ENCODE results near the gene GATA2.

- TF ChIP-seq MAX (IDR thresholded peaks at IDR 0.05; ENCODE audit: low read depth, low read length) (no peak), CTCF (IDR thresholded peaks at IDR 0.05; ENCODE audit: low read depth, low read length) (no peak)
These were observed 39.3 kb upstream of the GATA2 start for GRCh38 chr3:128532012-128532983.

All from NB4 (cell line).